HepG2 (cell line): Measurements from ENCODE around the gene HINFP. TPM values are rescaled to one million over a fixed set of nuclear protein-coding genes. Genes with fewer than 3 reads are reported as not detected.
A peak's percentile ranks its signal among the peaks of the same experiment; 100 is the strongest.

ENCODE experiments used
- ATAC-seq: fragments of 200-7000 bp; cut with Tn5 transposase; 3 replicates; pipeline ENCODE4 v1.9.1; 2020; ENCODE audit warnings: mild to moderate bottlenecking, moderate library complexity
- BruUV-seq: library from RNA; stranded (reverse); fragments of 400-500 nt; replicated peaks from 2 replicates; lab custom pipeline; 2021; lab: Mats Ljungman, UMichigan
- CTCF ChIA-PET: fragments of 300-600 bp; formaldehyde crosslinking; extraction: SDS; loops from one replicate; lab custom pipeline; 2021; ENCODE audit warnings: low total read pairs, inconsistent platforms, low intra/inter-chr PET ratio; lab: Yijun Ruan, JAX
- POLR2A ChIA-PET: fragments of 350-600 bp; sonication (Branson Sonifier 250); formaldehyde crosslinking; loops from one replicate; lab custom pipeline; 2020; ENCODE audit warnings: antibody characterized with exemption, inconsistent platforms; lab: Yijun Ruan, JAX
- DNase-seq: peaks from one replicate; pipeline ENCODE4 v3.0.0-alpha.2; 2015; ENCODE audit warnings: low spot score
- FAIRE-seq: peaks from 3 replicates; lab custom pipeline; 2011; peaks lifted over from hg19 to GRCh38; lab: Jason Lieb, UNC
- H2AFZ ChIP-seq: one replicate; pipeline ENCODE4 v1.6.1; 2011; ENCODE audit warnings: low read length, inconsistent platforms
- H3K27ac ChIP-seq: fragments of 300-600 bp; 3 replicates; pipeline ENCODE4 v1.8.0; 2011; ENCODE audit warnings: mixed run types, mild to moderate bottlenecking, mixed read lengths, low read length, inconsistent platforms; ENCODE audit not compliant: insufficient read depth; ENCODE audit errors: extremely low read length
- H3K27me3 ChIP-seq, 2 experiments: fragments of 200-600 bp in 1 of 2; 2 replicates in 1 of 2; 3 replicates in 1 of 2; pipeline versions ENCODE4 v1.6.0 to v1.8.0; 2011; ENCODE audit warnings: low read length in 2 of 2, mild to moderate bottlenecking in 2 of 2, moderate library complexity in 2 of 2, inconsistent platforms in 1 of 2; ENCODE audit not compliant: insufficient read depth in 2 of 2, control insufficient read depth in 1 of 2
- H3K36me3 ChIP-seq, 2 experiments: fragments of 200-600 bp in 1 of 2; replicated peaks in 1 of 2; 2 replicates in 1 of 2; 3 replicates in 1 of 2; pipeline versions ENCODE4 v1.5.1 to v1.8.0; 2011; ENCODE audit warnings: low read length in 2 of 2, inconsistent platforms in 1 of 2; ENCODE audit not compliant: insufficient read depth in 2 of 2, control insufficient read depth in 1 of 2
- H3K4me1 ChIP-seq: 2 replicates; pipeline ENCODE4 v1.5.1; 2012; ENCODE audit warnings: low read length, inconsistent platforms; ENCODE audit not compliant: insufficient read depth
- H3K4me2 ChIP-seq: 2 replicates; pipeline ENCODE4 v1.6.0; 2011; ENCODE audit warnings: low read depth, low read length, inconsistent platforms
- H3K4me3 ChIP-seq, 3 experiments: fragments of 200-600 bp in 1 of 3; sonication (generic), shearing (Covaris generic) in 1 of 3; replicated peaks in 1 of 3; 2 replicates each; pipeline ENCODE4 v1.5.1; 2011 to 2016; ENCODE audit warnings: low read length in 3 of 3, inconsistent platforms in 2 of 3, low read depth in 2 of 3, mild to moderate bottlenecking in 2 of 3, control low read depth in 1 of 3, mixed read lengths in 1 of 3; ENCODE audit not compliant: insufficient read depth in 1 of 3
- H3K79me2 ChIP-seq: one replicate; pipeline ENCODE4 v1.6.1; 2011; ENCODE audit warnings: low read length, inconsistent platforms; ENCODE audit not compliant: insufficient read depth
- H3K9ac ChIP-seq: 2 replicates; pipeline ENCODE4 v1.6.0; 2011; ENCODE audit warnings: mild to moderate bottlenecking, low read depth, low read length, inconsistent platforms; ENCODE audit not compliant: insufficient read depth
- H3K9me3 ChIP-seq: 2 replicates; pipeline ENCODE4 v1.5.1; 2012; ENCODE audit warnings: mild to moderate bottlenecking, low read length
- H4K20me1 ChIP-seq: 2 replicates; pipeline ENCODE4 v1.6.0; 2011; ENCODE audit warnings: inconsistent platforms, mild to moderate bottlenecking, low read length, moderate library complexity; ENCODE audit not compliant: insufficient read depth
- ARID3A ChIP-seq: IDR thresholded peaks from 2 replicates; pipeline ENCODE4 v1.6.1; 2012; ENCODE audit warnings: low read depth, low read length, improper control_type of control experiment
- CTCF ChIP-seq: sonication (generic); formaldehyde crosslinking; IDR thresholded peaks from 2 replicates; pipeline ENCODE4 v1.5.0; 2020; ENCODE audit warnings: mild to moderate bottlenecking, missing genetic modification reagents, moderate library complexity
- SMC3 ChIP-seq: IDR thresholded peaks from 2 replicates; pipeline ENCODE4 v1.6.1; 2011; ENCODE audit warnings: low read length, improper control_type of control experiment
- STAG1 ChIP-seq: sonication (generic); formaldehyde crosslinking; IDR thresholded peaks from 2 replicates; pipeline ENCODE4 v1.4.0; 2020; ENCODE audit warnings: missing genetic modification reagents
- WGBS: methylation state at CpG from one replicate; pipeline ENCODE4 v1.1.6; 2017; ENCODE audit warnings: low lambda C conversion rate; 5-methylcytosine and 5-hydroxymethylcytosine counted together
- in situ Hi-C: cut with HindIII; loops from 2 replicates; pipeline ENCODE4 v1.10.0; 2017; ENCODE audit warnings: low pct_unique_long_range_greater_than_20kb; ENCODE audit not compliant: extremely low pct_ligation_motif_present
- intact Hi-C: fragments of 100-400 bp; cut with micrococcal nuclease; formaldehyde crosslinking; loops from one replicate; pipeline ENCODE4 v1.10.0; 2022; ENCODE audit not compliant: unreplicated experiment
- polyA plus RNA-seq, 8 experiments: library from polyadenylated mRNA; depleted of rRNA in 3 of 8; stranded (reverse) in 7 of 8; unstranded in 1 of 8; fragments of >200 nt; fragmentation: Illumina TruSeq in 4 of 8; extraction: Trizol in 4 of 8; gene quantifications; 2 replicates each; pipeline versions ENCODE4 v1.2.1 to v1.2.3, GENCODE V29; 2011 to 2016; ENCODE audit warnings: low read depth in 4 of 8, missing spikeins in 1 of 8, mixed read lengths in 1 of 8; ENCODE audit not compliant: insufficient read depth in 1 of 8
- total RNA-seq, 5 experiments: library from RNA; depleted of rRNA; stranded (reverse); fragments of >200 nt; fragmentation: Illumina TruSeq; extraction: Trizol; gene quantifications; 2 replicates each; pipeline ENCODE4 v1.2.3, GENCODE V29; 2016; ENCODE audit warnings: low read depth in 1 of 5

The HINFP gene
- total and polyA plus RNA-seq, 2 of the 13 experiments (the other 11 are each of a cell fraction or from before 2014, with no cell fraction given), result 15.1 to 21.4 TPM

GRCh38 chr11:119103793-119104192, 17.6 kb upstream of the HINFP start:
- no peak for DNase-seq
- in situ Hi-C loops, result no loop called here

More at GRCh38 chr11:119103793-119104192, 17.6 kb upstream of the HINFP start:
- ATAC-seq, result no peak
- WGBS, result 72% methylated on average over 4 of the region's 4 CpGs
- no peak for FAIRE-seq
- TF ChIP-seq STAG1 (CRISPR knock-in tag) (peak; percentile 48), CTCF (CRISPR knock-in tag) (peak; percentile 45), SMC3 (peak; percentile 30; the same call in 1 of the 2 replicates), ARID3A (no peak)
- BruUV-seq, result no TSS peak
- H3K9ac ChIP-seq, result no peak overlapping the region
- H3K36me3 ChIP-seq, result peaks cover 0 to 1% of the 10 kb centered on the region in 2 experiments; a peak in 2 of 5 replicates
- H3K4me2 ChIP-seq, result no peak overlapping the region
- H3K27ac ChIP-seq, result no peak overlapping the region
- H3K79me2 ChIP-seq, result peaks cover 15% of the 10 kb centered on the region
- intact Hi-C loops, result loop anchor here (2.0 kb wide), 1 partner anchor 53 kb away; no protein-coding TSS in a partner anchor
- H2AFZ ChIP-seq, result no peak overlapping the region
- H3K4me3 ChIP-seq, result no peak overlapping the region
- H3K27me3 ChIP-seq, result no peaks in the 10 kb centered on the region; a peak in 1 of 5 replicates
- CTCF ChIA-PET, result interaction anchor here (0.6 kb wide), 1 partner anchor 120 kb away, joined by 3 read pairs; no protein-coding TSS in a partner anchor
- peaks cover 42% of the 10 kb centered on the region for H3K4me1 ChIP-seq
- no peaks in the 10 kb centered on the region for H4K20me1 ChIP-seq
- POLR2A ChIA-PET, result no interaction called here
- no peaks in the 10 kb centered on the region for H3K9me3 ChIP-seq
